ENCODE data around the gene MEIOSIN.

DNA sequence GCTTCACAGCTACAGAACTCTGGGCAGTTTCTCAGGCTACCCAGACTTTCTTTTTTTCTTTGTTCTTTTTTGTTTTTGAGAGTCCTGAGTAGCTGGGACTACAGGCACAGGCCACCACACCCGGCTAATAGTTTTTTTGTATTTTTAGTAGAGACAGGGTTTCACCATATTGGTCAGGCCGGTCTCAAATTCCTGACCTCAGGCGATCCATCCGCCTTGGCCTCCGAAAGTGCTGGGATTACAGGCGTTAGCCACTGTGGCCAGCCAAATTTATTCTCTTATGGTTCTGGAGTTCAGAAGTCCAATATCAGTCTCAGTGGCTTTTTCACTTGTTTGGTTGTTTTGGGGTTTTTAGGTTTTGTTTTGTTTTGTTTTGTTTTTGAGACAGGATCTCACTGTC is 12.4 kb downstream of the MEIOSIN start:
- TF ChIP-seq, protein P1, sequence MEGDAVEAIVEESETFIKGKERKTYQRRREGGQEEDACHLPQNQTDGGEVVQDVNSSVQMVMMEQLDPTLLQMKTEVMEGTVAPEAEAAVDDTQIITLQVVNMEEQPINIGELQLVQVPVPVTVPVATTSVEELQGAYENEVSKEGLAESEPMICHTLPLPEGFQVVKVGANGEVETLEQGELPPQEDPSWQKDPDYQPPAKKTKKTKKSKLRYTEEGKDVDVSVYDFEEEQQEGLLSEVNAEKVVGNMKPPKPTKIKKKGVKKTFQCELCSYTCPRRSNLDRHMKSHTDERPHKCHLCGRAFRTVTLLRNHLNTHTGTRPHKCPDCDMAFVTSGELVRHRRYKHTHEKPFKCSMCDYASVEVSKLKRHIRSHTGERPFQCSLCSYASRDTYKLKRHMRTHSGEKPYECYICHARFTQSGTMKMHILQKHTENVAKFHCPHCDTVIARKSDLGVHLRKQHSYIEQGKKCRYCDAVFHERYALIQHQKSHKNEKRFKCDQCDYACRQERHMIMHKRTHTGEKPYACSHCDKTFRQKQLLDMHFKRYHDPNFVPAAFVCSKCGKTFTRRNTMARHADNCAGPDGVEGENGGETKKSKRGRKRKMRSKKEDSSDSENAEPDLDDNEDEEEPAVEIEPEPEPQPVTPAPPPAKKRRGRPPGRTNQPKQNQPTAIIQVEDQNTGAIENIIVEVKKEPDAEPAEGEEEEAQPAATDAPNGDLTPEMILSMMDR (IDR thresholded peaks at IDR 0.05), result no peak
- TF ChIP-seq POLR2A (IDR thresholded peaks at IDR 0.05), result no peak

Measured in testis (tissue), 2 donors.